Activated naive CD4-positive, alpha-beta T cell treated with anti-CD3 and anti-CD28 coated beads, Interleukin-2, amount 10 ng/mL, durations not matched to agents 7 days and 5 days (primary cell): ENCODE results near the gene RCL1.
A peak's percentile ranks its signal among the peaks of the same experiment; 100 is the strongest.
"Not testable (repeated sequence)": the region's sequence is repeated elsewhere in the genome, so short reads cannot be mapped to it uniquely, and the experiment has no call there.

Experiments
- CTCF ChIA-PET: fragments of 350-600 bp; sonication (Branson Sonifier 250); formaldehyde crosslinking; loops from one replicate; lab custom pipeline; 2021; ENCODE audit warnings: antibody characterized with exemption; lab: Charles Lee
- DNase-seq: peaks from one replicate; pipeline ENCODE4 v3.0.0-alpha.2; 2020
- H3K27ac Mint-ChIP-seq: one replicate; pipeline ENCODE4 v1.8.0; 2021; ENCODE audit warnings: mild to moderate bottlenecking, moderate library complexity, mixed read lengths
- H3K27me3 Mint-ChIP-seq: one replicate; pipeline ENCODE4 v1.8.0; 2021; ENCODE audit warnings: mild to moderate bottlenecking, mixed read lengths
- H3K36me3 Mint-ChIP-seq: one replicate; pipeline ENCODE4 v1.8.0; 2021; ENCODE audit warnings: mixed read lengths
- H3K4me1 Mint-ChIP-seq: one replicate; pipeline ENCODE4 v1.8.0; 2021; ENCODE audit warnings: mixed read lengths
- H3K4me3 Mint-ChIP-seq: one replicate; pipeline ENCODE4 v1.8.0; 2021; ENCODE audit warnings: mild to moderate bottlenecking, moderate library complexity, mixed read lengths
- H3K9me3 Mint-ChIP-seq: one replicate; pipeline ENCODE4 v1.8.0; 2021; ENCODE audit warnings: mixed read lengths

The RCL1 gene

GRCh38 chr9:4792572-4793458, at the start of gene RCL1:
Gene RCL1 (plus strand): TSS chr9:4792944. CDS start chr9:4793092, 148 bp downstream.
- Mint-ChIP-seq H3K4me3 (peak within 1 kb of the TSS; percentile 89), H3K9me3 (no peaks in the 10 kb centered on the region), H3K27me3 (peaks cover 8% of the 10 kb centered on the region), H3K4me1 (peaks cover 46% of the 10 kb centered on the region), H3K36me3 (peaks cover 5% of the 10 kb centered on the region), H3K27ac (peak within 1 kb of the TSS; percentile 92)
- CTCF ChIA-PET = interaction anchor here (0.7 to 3.1 kb wide), 7 partner anchors 10 to 196 kb away, joined by 3 to 12 read pairs (median 3); partner anchors contain the start of gene JAK2
- DNase-seq = peak; percentile 97

GRCh38 chr9:4743131-4743875, 49.4 kb upstream of the RCL1 start:
- no peak for DNase-seq
- CTCF ChIA-PET = interaction anchor here (0.9 to 2.8 kb wide), 2 partner anchors 10 to 697 kb away, joined by 3 to 10 read pairs; no protein-coding TSS in a partner anchor
- Mint-ChIP-seq H3K9me3 (no peaks in the 10 kb centered on the region), H3K27ac (no peak overlapping the region), H3K27me3 (no peaks in the 10 kb centered on the region), H3K4me1 (peaks cover 27% of the 10 kb centered on the region), H3K4me3 (no peak overlapping the region), H3K36me3 (peaks cover 10% of the 10 kb centered on the region)

- Mint-ChIP-seq H3K4me3 (no peak overlapping the region), H3K4me1 (peaks cover 12% of the 10 kb centered on the region), H3K27me3 (peaks cover 4% of the 10 kb centered on the region), H3K36me3 (no peaks in the 10 kb centered on the region), H3K9me3 (no peaks in the 10 kb centered on the region), H3K27ac (no peak overlapping the region)
- DNase-seq = no peak
- CTCF ChIA-PET = interaction anchor here (1.1 kb wide), 2 partner anchors 10 to 14 kb away, joined by 3 to 4 read pairs; no protein-coding TSS in a partner anchor
Measured at GRCh38 chr9:4746278-4747030, 46.3 kb upstream of the RCL1 start.

- CTCF ChIA-PET = interaction anchor here (0.7 to 3.9 kb wide), 3 partner anchors 10 to 146 kb away, joined by 3 to 17 read pairs (median 4); no protein-coding TSS in a partner anchor
- peaks cover 13% of the 10 kb centered on the region for H3K27me3 Mint-ChIP-seq
- no peak overlapping the region for H3K27ac Mint-ChIP-seq
- peaks cover 2% of the 10 kb centered on the region for H3K4me1 Mint-ChIP-seq
- H3K9me3 Mint-ChIP-seq = no peaks in the 10 kb centered on the region
- DNase-seq = no peak
- H3K36me3 Mint-ChIP-seq = no peaks in the 10 kb centered on the region
- no peak overlapping the region for H3K4me3 Mint-ChIP-seq
Measured at GRCh38 chr9:4748612-4749011, 44.1 kb upstream of the RCL1 start.

- Mint-ChIP-seq H3K36me3 (no peaks in the 10 kb centered on the region), H3K9me3 (no peaks in the 10 kb centered on the region), H3K27me3 (peaks cover 18% of the 10 kb centered on the region), H3K4me1 (peaks cover 2% of the 10 kb centered on the region), H3K27ac (no peak overlapping the region), H3K4me3 (no peak overlapping the region)
- CTCF ChIA-PET = interaction anchor here (0.6 to 3.9 kb wide), 6 partner anchors 9 to 420 kb away, joined by 3 to 17 read pairs (median 4); no protein-coding TSS in a partner anchor
- DNase-seq = no peak
Measured at GRCh38 chr9:4750023-4750673, 42.6 kb upstream of the RCL1 start.

GRCh38 chr9:4754530-4754929, 38.2 kb upstream of the RCL1 start:
- peaks cover 37% of the 10 kb centered on the region for H3K27me3 Mint-ChIP-seq
- CTCF ChIA-PET = interaction anchor here (0.6 to 2.8 kb wide), 5 partner anchors 11 to 671 kb away, joined by 3 to 10 read pairs (median 3); no protein-coding TSS in a partner anchor
- not testable (repeated sequence) for H3K4me3 Mint-ChIP-seq, H3K9me3 Mint-ChIP-seq, H3K27ac Mint-ChIP-seq, DNase-seq, H3K4me1 Mint-ChIP-seq, H3K36me3 Mint-ChIP-seq

GRCh38 chr9:4755026-4755609, 37.6 kb upstream of the RCL1 start:
- CTCF ChIA-PET = interaction anchor here (0.6 to 2.8 kb wide), 5 partner anchors 12 to 846 kb away, joined by 3 to 10 read pairs (median 3); no protein-coding TSS in a partner anchor
- no peak overlapping the region for H3K4me3 Mint-ChIP-seq
- no peaks in the 10 kb centered on the region for H3K36me3 Mint-ChIP-seq
- peaks cover 36% of the 10 kb centered on the region for H3K27me3 Mint-ChIP-seq
- H3K4me1 Mint-ChIP-seq = peaks cover 3% of the 10 kb centered on the region
- DNase-seq = no peak
- H3K9me3 Mint-ChIP-seq = no peaks in the 10 kb centered on the region
- H3K27ac Mint-ChIP-seq = no peak overlapping the region

GRCh38 chr9:4756420-4756819, 36.3 kb upstream of the RCL1 start:
- CTCF ChIA-PET = interaction anchor here (0.7 to 1.6 kb wide), 6 partner anchors 11 to 683 kb away, joined by 3 to 10 read pairs (median 4); no protein-coding TSS in a partner anchor
- H3K9me3 Mint-ChIP-seq = no peaks in the 10 kb centered on the region
- no peak overlapping the region for H3K27ac Mint-ChIP-seq
- no peak overlapping the region for H3K4me3 Mint-ChIP-seq
- peaks cover 45% of the 10 kb centered on the region for H3K27me3 Mint-ChIP-seq
- no peaks in the 10 kb centered on the region for H3K36me3 Mint-ChIP-seq
- H3K4me1 Mint-ChIP-seq = peaks cover 3% of the 10 kb centered on the region
- DNase-seq = no peak

- H3K27ac Mint-ChIP-seq = no peak overlapping the region
- H3K4me1 Mint-ChIP-seq = peaks cover 22% of the 10 kb centered on the region
- no peak for DNase-seq
- H3K36me3 Mint-ChIP-seq = no peaks in the 10 kb centered on the region
- H3K27me3 Mint-ChIP-seq = peaks cover 38% of the 10 kb centered on the region
- H3K9me3 Mint-ChIP-seq = no peaks in the 10 kb centered on the region
- CTCF ChIA-PET = interaction anchor here (0.7 to 7.5 kb wide), 19 partner anchors 9 to 841 kb away, joined by 3 to 68 read pairs (median 6); partner anchors contain the start of gene INSL6
- H3K4me3 Mint-ChIP-seq = no peak overlapping the region
Measured at GRCh38 chr9:4760122-4760521, 32.6 kb upstream of the RCL1 start.

GRCh38 chr9:4762108-4762885, 30.4 kb upstream of the RCL1 start:
- CTCF ChIA-PET = interaction anchor here (0.8 to 7.5 kb wide), 15 partner anchors 12 to 837 kb away, joined by 3 to 68 read pairs (median 4); partner anchors contain the start of gene JAK2

GRCh38 chr9:4762886-4763541, 29.7 kb upstream of the RCL1 start:
- peak; percentile 28 for DNase-seq
- H3K9me3 Mint-ChIP-seq = no peaks in the 10 kb centered on the region
- peaks cover 22% of the 10 kb centered on the region for H3K4me1 Mint-ChIP-seq
- H3K27me3 Mint-ChIP-seq = peaks cover 31% of the 10 kb centered on the region
- peak overlapping the region; percentile 6 for H3K27ac Mint-ChIP-seq
- H3K4me3 Mint-ChIP-seq = peak overlapping the region; percentile 34
- CTCF ChIA-PET = interaction anchor here (0.6 to 7.5 kb wide), 17 partner anchors 11 to 837 kb away, joined by 3 to 68 read pairs (median 4); partner anchors contain the start of genes JAK2 and RCL1
- H3K36me3 Mint-ChIP-seq = no peaks in the 10 kb centered on the region

More at GRCh38 chr9:4762108-4762885, 30.4 kb upstream of the RCL1 start:
- Mint-ChIP-seq H3K27ac (peak overlapping the region; percentile 6), H3K36me3 (no peaks in the 10 kb centered on the region), H3K4me1 (peaks cover 22% of the 10 kb centered on the region), H3K27me3 (peaks cover 34% of the 10 kb centered on the region), H3K9me3 (no peaks in the 10 kb centered on the region), H3K4me3 (peak overlapping the region; percentile 34)
- peak; percentile 91 for DNase-seq
